ENCODE results near the gene ZNF18.
"Not testable (repeated sequence)": the region's sequence is repeated elsewhere in the genome, so short reads cannot be mapped to it uniquely, and the experiment has no call there.

Gene ZNF18

GRCh38 chr17:11981862-11982261 is 15.4 kb downstream of the ZNF18 start:
- DNase-seq, result no peak

GRCh38 chr17:11980813-11981212 is 16.5 kb downstream of the ZNF18 start:
- no peak for DNase-seq

- no peak for DNase-seq
Measured at GRCh38 chr17:11979795-11980194, 17.5 kb downstream of the ZNF18 start.

- not testable (repeated sequence) for DNase-seq
Measured at GRCh38 chr17:11972741-11973140, 24.5 kb downstream of the ZNF18 start.

GRCh38 chr17:11969565-11969964 is 27.7 kb downstream of the ZNF18 start:
- DNase-seq, result no peak

DNA sequence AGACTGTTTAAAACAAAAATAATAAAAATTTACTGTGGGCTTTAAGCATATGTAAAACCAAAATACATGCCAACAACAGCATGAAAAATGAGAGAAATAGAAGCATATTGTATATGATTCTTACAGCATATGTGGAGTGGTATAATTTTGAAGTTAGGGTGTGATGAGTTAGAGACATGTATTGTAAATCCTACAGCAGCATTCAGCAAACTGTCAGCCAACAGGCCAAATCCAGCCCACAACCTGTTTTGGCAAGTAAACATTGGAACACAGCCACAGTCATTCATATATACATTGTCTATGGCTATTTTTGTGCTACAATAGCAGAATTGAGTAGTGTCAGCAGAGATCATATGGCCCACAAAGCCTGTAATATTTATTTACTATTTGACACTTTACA is 42.3 kb downstream of the ZNF18 start:
- DNase-seq, result no peak

DNA sequence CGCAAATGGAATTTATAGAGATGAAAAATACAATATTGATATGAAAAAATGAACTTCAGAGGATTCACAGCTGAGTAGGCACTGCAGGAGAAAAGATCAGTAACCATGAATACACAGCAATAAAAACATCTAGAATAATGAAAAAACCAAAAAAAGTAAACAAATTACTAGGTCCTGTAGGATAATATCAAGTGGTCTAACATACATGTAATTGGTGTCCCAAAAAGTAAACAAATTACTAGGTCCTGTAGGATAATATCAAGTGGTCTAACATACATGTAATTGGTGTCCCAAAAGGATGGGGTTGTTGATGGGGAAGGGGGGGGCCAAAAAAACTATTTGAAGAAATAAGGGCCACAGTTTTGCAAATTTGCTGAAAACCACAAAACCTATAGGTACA is 43.4 kb downstream of the ZNF18 start:
- no peak for DNase-seq

- no peak for DNase-seq
Measured at GRCh38 chr17:11952610-11953009, 44.7 kb downstream of the ZNF18 start.

DNA sequence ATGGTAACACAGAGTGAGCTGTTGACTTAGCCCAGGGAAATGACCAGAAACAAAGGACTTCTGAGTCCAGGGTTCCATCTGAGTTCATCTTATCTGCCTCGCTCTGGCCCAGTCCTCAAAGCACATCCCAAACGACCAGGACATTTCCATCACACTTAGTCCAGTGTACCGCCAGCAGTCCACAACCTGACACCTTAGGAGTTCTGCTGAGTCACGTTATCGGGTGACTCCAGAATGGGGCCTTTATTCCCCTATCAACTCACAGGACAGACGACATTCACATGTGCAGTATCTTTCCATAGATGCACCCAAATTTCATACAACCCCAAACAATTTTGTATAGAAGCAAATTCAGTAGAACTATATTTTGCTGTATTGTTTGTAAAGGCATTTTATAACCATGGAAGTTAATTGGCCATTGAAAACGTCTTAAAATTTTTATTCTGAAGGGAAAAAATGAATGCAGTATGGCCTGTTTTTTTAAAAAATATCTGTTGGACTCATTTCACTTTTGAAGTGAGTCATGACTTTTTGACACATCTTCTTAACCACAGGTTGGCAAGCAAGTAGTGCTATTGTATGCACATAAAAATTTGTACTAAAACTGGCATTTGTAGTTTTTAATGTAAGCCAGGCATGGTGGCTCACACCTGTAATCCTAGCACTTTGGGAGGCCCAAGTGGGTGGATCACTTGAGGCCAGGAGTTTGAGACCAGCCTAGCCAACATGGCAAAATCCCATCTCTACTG is 46.3 kb downstream of the ZNF18 start:
- DNase-seq, result no peak

DNA sequence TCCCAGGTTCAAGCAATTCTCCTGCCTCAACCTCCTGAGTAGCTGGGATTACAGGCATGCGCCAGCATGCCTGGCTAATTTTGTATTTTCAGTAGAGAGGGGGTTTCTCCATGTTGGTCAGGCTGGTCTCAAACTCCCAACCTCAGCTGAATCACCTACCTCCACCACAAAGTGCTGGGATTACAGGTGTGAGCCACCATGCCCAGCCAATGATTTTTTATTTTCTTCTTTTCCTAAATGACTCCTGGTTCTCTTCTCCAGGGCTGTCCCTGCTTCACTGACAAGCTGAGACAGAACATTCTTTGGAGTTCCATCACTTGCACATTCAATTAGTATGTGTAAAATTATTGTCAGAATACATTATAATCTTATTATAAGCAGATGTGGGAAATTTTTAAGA is 47.7 kb downstream of the ZNF18 start:
- not testable (repeated sequence) for DNase-seq

DNA sequence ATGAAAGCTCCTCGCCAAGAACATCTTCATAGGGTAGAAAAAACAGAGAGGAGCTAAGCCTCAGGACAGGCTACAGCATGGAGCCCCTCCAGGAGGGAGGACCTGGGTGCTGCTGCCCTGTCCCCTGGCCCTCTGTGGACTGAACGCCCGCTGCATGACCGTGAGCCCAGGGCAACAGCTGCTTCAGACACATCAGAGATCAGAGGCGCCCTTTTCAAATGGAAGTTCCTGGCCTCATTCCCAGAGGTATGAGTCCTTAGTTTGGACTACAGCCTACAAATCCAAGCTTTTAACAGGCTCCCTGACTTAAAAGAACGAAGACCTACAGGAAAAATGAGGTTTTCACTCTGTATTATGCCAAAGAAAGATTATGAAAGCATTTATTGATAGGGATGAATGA is 48.5 kb downstream of the ZNF18 start:
- DNase-seq, result no peak

GRCh38 chr17:11944587-11944986 is 52.7 kb downstream of the ZNF18 start:
- no peak for DNase-seq

DNA sequence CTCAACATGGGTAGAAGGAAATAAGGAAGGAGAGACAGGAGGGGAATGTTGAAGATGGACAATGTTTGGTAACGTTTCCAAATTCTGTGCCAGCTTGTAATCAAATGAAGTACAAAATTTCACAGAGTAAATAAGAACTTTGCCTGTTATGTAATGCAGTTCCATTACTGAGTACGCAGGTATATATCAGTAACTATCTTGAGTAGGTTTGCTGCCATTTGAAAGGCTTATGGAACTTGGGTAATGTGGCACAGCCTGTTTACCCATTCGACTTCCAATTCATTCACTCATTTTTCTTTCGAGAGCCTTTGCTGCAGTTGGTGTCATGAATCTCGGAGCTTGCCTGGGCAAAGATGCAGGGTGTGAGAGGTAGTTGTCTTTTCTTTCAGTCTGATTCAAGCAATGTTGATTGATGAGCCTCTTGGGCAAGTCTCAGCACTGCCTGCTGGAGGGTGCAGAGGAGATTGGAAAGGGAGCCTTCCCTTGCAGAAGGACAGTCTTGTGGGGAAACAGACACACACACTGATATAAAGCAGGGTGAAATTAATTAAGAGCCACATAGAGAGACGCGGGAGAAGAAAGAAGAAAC is 53.4 kb downstream of the ZNF18 start:
- no peak for DNase-seq

DNA sequence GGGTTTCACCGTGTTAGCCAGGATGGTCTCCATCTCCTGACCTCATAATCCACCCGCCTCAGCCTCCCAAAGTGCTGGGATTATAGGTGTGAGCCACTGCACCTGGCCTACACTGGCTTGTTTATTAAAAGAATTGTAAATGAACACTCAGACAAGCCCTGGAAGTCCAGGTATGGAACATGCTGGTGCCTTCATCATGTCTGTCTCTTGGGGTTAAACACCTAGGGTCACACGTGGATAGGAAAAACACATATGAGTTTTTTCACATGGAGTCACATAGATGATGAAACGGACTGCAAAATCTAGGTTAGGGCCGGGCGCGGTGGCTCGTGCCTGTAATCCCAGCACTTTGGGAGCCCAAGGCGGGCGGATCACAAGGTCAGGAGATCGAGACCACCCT is 54.2 kb downstream of the ZNF18 start:
- DNase-seq, result not testable (repeated sequence)

GRCh38 chr17:11940904-11941303 is 56.4 kb downstream of the ZNF18 start:
- DNase-seq, result no peak

GRCh38 chr17:11935734-11936406 is 61.4 kb downstream of the ZNF18 start:
- peak; percentile 1 to 18 for DNase-seq

DNA sequence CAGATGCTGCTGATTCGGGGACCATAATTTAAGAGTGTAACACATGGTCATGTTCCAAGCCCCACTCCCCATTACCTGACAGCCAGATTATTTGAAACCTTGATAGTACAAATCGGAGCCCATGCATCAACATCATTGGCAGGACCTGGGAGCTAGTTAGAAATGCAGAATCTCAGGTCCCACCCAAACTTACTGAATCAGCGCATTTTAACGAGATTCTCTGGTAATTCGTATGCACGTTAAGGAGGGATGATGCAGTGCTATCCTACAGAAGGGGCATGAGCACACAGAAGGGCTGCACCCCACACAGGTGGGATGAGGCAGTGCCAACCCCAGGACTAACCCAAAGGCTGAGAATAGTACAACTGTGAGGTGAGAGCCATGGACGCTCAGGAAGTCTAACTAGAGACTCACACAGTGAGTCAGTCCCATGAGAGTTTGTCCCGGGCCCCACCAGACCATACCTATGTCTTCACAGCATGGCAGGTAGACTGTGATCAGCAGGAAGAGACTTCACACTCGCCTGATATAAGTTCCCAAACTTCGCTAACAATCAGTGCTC is 64.9 kb downstream of the ZNF18 start:
- DNase-seq, result no peak

DNA sequence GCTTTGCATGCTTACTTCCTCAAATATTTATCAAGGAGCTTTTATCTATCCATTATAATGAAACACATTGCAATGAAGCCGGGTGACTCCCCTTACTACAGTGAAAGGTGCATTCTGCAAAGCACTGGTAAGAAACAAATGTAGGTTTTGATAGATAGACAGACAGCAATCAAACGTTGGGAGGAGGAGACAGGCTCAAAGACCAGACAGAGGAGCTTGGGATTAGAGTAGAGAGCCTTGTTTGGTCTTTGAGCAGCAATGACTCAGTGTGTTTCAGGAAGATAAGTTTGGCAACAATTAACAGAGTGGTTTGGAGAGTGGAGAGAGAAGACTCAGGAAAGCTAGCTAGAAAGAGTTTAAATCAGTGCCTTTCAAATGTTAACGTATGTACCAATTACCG is 68.8 kb downstream of the ZNF18 start:
- DNase-seq, result no peak

Measured in NCI-H2081 (cell line).